Left ventricle myocardium inferior (tissue), 1 donor: Measurements from ENCODE around the gene HERPUD2. TPM values are rescaled to one million over a fixed set of nuclear protein-coding genes. Genes with fewer than 3 reads are reported as not detected.

Source experiments
- DNase-seq: peaks from one replicate; pipeline ENCODE4 v3.0.0-alpha.2; 2020
- H3K27ac ChIP-seq: fragments of 200-600 bp; replicated peaks from 2 replicates; pipeline ENCODE4 v1.8.0; 2021
- H3K27me3 ChIP-seq: fragments of 200-600 bp; 2 replicates; pipeline ENCODE4 v1.8.0; 2021; ENCODE audit warnings: low read depth
- H3K36me3 ChIP-seq: fragments of 200-600 bp; 2 replicates; pipeline ENCODE4 v1.8.0; 2021
- H3K4me1 ChIP-seq: fragments of 200-600 bp; 2 replicates; pipeline ENCODE4 v1.8.0; 2021
- H3K4me3 ChIP-seq: fragments of 200-600 bp; 2 replicates; pipeline ENCODE4 v1.8.0; 2021; ENCODE audit warnings: mild to moderate bottlenecking, moderate library complexity
- H3K9me3 ChIP-seq: fragments of 200-600 bp; replicated peaks from 2 replicates; pipeline ENCODE4 v1.8.0; 2021
- CTCF ChIP-seq: fragments of 200-600 bp; IDR thresholded peaks from 2 replicates; pipeline ENCODE4 v1.8.0; 2021; ENCODE audit warnings: antibody characterized with exemption, mild to moderate bottlenecking, borderline replicate concordance
- intact Hi-C: fragments of 100-400 bp; cut with micrococcal nuclease; formaldehyde crosslinking; loops from one replicate; pipeline ENCODE4 v1.11.0; 2022
- total RNA-seq: library from RNA; stranded (reverse); fragmentation: NEBNext Ultra II Directional; extraction: Animal tissue kit (Norgen Biotek cat#: 25700); gene quantifications from one replicate; pipeline ENCODE4 v1.2.1, GENCODE V29; 2021
- donor health status: DM: no; HTN: yes; CAD: no; lungs with severe emphysema.

HERPUD2 gene
- total RNA-seq, 1 donor from 2014 or later, result 13.6 TPM

GRCh38 chr7:35704261-35704660 lies 9.3 kb upstream of the HERPUD2 start:
- intact Hi-C loops, result no loop called here
- H3K27me3 ChIP-seq, result no peaks in the 10 kb centered on the region

GRCh38 chr7:35702541-35702940 lies 7.6 kb upstream of the HERPUD2 start:
- H3K36me3 ChIP-seq, result no peaks in the 10 kb centered on the region
- no peak overlapping the region for H3K4me3 ChIP-seq
- no peak for TF ChIP-seq CTCF
- H3K9me3 ChIP-seq, result no peaks in the 10 kb centered on the region
- H3K27ac ChIP-seq, result no peak overlapping the region
- H3K27me3 ChIP-seq, result no peaks in the 10 kb centered on the region
- intact Hi-C loops, result no loop called here
- DNase-seq, result no peak
- no peaks in the 10 kb centered on the region for H3K4me1 ChIP-seq

More at GRCh38 chr7:35704261-35704660, 9.3 kb upstream of the HERPUD2 start:
- H3K9me3 ChIP-seq, result no peaks in the 10 kb centered on the region
- H3K4me1 ChIP-seq, result peaks cover 4% of the 10 kb centered on the region
- DNase-seq, result no peak
- H3K4me3 ChIP-seq, result no peak overlapping the region
- no peaks in the 10 kb centered on the region for H3K36me3 ChIP-seq
- H3K27ac ChIP-seq, result no peak overlapping the region
- no peak for TF ChIP-seq CTCF

- DNase-seq, result no peak
- TF ChIP-seq CTCF, result no peak
- H3K27ac ChIP-seq, result no peak overlapping the region
- intact Hi-C loops, result no loop called here
- peaks cover under 1% of the 10 kb centered on the region for H3K4me1 ChIP-seq
- no peaks in the 10 kb centered on the region for H3K9me3 ChIP-seq
- no peaks in the 10 kb centered on the region for H3K36me3 ChIP-seq
- H3K27me3 ChIP-seq, result no peaks in the 10 kb centered on the region
- H3K4me3 ChIP-seq, result no peak overlapping the region
Observed at GRCh38 chr7:35701287-35701900, 6.5 kb upstream of the HERPUD2 start.

- intact Hi-C loops, result no loop called here
- H3K9me3 ChIP-seq, result no peaks in the 10 kb centered on the region
- H3K27me3 ChIP-seq, result no peaks in the 10 kb centered on the region
- no peak overlapping the region for H3K4me3 ChIP-seq
- H3K36me3 ChIP-seq, result no peaks in the 10 kb centered on the region
- DNase-seq, result no peak
- peaks cover 5% of the 10 kb centered on the region for H3K4me1 ChIP-seq
- TF ChIP-seq CTCF, result no peak
- no peak overlapping the region for H3K27ac ChIP-seq
Observed at GRCh38 chr7:35700865-35701264, 5.9 kb upstream of the HERPUD2 start.

- H3K36me3 ChIP-seq, result no peaks in the 10 kb centered on the region
- intact Hi-C loops, result no loop called here
Observed at GRCh38 chr7:35700333-35700732, 5.4 kb upstream of the HERPUD2 start.

More at GRCh38 chr7:35700333-35700732, 5.4 kb upstream of the HERPUD2 start:
- Histone ChIP-seq H3K9me3 (no peaks in the 10 kb centered on the region), H3K4me3 (no peak overlapping the region), H3K4me1 (peaks cover 11% of the 10 kb centered on the region), H3K27me3 (no peaks in the 10 kb centered on the region), H3K27ac (no peak overlapping the region)
- no peak for TF ChIP-seq CTCF
- no peak for DNase-seq
